ENCODE results near the gene EIF3A.
"Not testable (repeated sequence)": the region's sequence is repeated elsewhere in the genome, so short reads cannot be mapped to it uniquely, and the experiment has no call there.

GRCh38 chr10:119028445-119028899 is 52.1 kb downstream of the EIF3A start:
- TF ChIP-seq CTCF (IDR thresholded peaks at IDR 0.05; ENCODE audit: low read depth, low read length, missing input control); RAD21 (IDR thresholded peaks at IDR 0.05): not testable (repeated sequence)

All from liver (tissue), 3 donors.